Body of pancreas (tissue), 4 donors: ENCODE measurements around the gene SUGCT.

ENCODE experiments used
- POLR2A ChIP-seq, 3 donors: fragments of 450-650 bp; IDR thresholded peaks; one replicate each; pipeline ENCODE4 v1.6.1; 2016; ENCODE audit warnings: antibody characterized with exemption in 3 of 3, mild to moderate bottlenecking in 2 of 3
- TF ChIP-seq, protein P1 (sequence below), 7 experiments: fragments of 450-650 bp in 4 of 7; fragments of 200-600 bp in 3 of 7; sonication (generic) in 3 of 7; IDR thresholded peaks; one replicate each; pipeline ENCODE4 v1.5.1; 2016 to 2019; ENCODE audit warnings: antibody characterized with exemption in 7 of 7

DNA sequence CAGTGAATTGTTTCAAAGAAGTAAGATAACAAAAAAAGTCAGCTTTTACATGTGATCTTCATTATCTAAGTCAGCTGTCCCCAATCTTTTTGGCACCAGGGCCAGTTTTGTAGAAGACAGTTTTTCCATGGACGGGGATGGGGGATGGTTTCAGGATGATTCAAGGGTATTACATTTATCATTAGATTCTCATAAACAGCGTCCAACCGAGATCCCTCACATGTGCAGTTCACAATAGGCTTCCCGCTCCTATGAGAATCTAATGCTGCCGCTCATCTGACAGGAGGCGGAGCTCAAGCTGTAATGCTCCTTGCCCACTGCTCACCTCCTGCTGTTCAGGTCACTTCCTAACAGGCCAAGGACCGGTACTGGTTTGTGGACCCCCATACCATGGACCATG lies 607.5 kb downstream of the SUGCT start:
- TF ChIP-seq, protein P1, sequence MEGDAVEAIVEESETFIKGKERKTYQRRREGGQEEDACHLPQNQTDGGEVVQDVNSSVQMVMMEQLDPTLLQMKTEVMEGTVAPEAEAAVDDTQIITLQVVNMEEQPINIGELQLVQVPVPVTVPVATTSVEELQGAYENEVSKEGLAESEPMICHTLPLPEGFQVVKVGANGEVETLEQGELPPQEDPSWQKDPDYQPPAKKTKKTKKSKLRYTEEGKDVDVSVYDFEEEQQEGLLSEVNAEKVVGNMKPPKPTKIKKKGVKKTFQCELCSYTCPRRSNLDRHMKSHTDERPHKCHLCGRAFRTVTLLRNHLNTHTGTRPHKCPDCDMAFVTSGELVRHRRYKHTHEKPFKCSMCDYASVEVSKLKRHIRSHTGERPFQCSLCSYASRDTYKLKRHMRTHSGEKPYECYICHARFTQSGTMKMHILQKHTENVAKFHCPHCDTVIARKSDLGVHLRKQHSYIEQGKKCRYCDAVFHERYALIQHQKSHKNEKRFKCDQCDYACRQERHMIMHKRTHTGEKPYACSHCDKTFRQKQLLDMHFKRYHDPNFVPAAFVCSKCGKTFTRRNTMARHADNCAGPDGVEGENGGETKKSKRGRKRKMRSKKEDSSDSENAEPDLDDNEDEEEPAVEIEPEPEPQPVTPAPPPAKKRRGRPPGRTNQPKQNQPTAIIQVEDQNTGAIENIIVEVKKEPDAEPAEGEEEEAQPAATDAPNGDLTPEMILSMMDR (IDR thresholded peaks at IDR 0.05): no peak
- no peak for TF ChIP-seq POLR2A (IDR thresholded peaks at IDR 0.05)
